NCI-H1694 treated with DMSO at 0.1 percent for 48 hours (cell line): ENCODE measurements around the gene MRPL38.
"Not testable (repeated sequence)": the region's sequence is repeated elsewhere in the genome, so short reads cannot be mapped to it uniquely, and the experiment has no call there.

Source experiments
- DNase-seq: peaks from one replicate; lab custom pipeline; 2025; lab: John Stamatoyannopoulos, UW

MRPL38 gene

DNA sequence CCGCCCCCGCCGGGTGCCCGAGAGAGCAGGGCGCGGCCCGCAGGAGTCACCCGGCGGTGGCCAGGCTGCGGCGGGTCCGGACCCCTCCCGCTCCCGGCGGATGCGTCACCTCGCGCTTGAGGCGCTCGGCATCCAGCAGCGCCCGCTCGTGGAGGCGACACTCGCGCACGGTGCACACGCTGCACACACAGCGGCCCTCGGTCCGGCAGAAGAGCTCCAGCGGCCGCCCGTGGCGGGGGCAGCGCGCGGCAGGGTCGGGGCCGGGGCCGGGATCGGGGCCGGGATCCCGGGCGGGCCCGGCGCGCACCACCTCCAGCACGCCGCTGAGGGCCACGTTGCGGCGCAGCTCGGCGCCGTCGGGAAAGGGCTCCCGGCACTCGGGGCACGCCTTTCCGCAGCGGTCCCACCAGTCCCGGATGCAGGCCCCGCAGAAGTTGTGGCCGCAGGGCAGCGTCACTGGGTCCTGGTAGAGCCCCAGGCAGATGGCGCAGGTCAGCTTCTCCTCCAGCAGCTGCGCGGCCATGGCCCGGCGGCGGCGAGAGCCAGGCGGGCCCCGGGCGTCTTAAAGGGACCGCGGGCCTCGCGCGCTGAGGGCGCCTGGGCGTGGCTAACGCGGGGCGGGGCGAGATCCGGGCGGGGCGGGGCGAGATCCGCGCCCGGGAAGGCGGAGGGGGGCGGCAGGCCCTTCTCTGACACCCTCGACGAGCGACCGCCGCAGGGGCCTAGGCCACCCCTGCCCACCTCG is 8.1 kb downstream of the MRPL38 start, which contains the start of gene TRIM65:
TSS of gene TRIM65 (minus strand) at position 537 of the 745 bp plus-strand sequence. CDS start at position 523, 14 bp downstream.
- peak; percentile 39 for DNase-seq

- no peak for DNase-seq
Measured at GRCh38 chr17:75895370-75896155, 9.1 kb downstream of the MRPL38 start.

DNA sequence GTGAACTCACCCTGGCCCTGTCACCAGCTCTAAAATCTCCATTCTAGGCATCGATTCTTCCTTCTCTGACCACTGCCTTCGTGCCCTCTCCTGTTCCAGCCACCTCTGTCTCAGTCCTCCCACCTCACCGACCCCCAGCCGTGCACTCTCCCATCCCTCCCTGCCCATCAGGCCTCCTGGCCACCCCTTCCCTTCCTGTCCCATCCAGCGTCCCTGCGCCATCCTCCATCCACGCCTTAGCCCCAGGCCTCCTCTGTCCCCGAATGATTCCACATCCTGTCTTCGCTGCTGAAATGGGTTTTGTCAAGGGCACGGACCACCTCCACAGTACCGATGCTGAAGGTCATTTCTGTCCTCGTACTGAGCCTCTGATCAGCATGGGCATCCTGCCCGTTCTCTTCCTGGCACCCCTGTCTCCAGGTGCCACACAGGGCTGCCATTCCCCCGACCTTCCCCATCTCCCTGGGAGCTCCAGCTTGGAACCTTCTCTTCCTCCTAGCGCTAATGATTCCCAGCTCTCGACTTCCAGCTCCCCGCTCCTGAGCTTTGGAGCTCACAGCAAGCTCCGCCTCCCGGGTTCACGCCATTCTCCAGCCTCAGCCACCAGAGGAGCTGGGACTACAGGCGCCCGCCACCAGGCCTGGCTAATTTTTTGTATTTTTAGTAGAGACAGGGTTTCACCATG is 10.5 kb downstream of the MRPL38 start:
- DNase-seq: no peak

DNA sequence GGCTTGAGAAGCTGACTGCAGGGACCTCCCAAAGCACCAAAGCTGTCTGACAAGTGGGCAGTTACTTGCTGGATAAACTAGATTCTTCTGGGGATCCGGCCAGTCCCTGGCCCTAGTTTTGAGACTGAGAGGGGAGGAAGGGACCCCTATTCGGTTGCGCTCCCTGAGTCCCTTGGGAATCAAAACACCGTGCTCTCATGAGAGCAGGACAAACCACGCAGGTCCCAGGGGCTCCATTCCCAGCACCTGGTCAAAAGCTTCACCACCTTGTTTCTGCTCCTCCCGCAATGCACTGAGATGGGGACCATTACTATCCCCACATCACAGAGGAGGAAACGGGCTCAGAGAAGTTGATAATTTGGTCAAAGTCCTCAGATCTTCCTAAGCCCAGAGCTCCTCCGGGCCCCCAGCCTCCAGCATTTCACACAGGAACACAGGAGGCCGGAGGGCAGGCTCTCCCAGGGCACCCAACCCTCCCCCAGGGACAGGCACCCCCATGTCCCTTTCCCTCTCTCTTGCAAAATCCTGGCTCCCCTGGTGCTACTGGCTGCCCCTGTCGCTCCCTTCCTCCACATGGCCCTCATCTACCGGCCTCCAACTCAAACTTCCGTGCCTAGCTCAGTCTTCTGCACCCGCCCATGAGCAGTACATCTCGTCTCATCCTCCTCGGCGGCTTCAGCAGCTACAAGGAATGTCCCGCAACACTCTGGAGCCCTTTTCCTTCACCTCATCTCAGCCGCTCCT is 11.2 kb downstream of the MRPL38 start:
- DNase-seq: no peak

DNA sequence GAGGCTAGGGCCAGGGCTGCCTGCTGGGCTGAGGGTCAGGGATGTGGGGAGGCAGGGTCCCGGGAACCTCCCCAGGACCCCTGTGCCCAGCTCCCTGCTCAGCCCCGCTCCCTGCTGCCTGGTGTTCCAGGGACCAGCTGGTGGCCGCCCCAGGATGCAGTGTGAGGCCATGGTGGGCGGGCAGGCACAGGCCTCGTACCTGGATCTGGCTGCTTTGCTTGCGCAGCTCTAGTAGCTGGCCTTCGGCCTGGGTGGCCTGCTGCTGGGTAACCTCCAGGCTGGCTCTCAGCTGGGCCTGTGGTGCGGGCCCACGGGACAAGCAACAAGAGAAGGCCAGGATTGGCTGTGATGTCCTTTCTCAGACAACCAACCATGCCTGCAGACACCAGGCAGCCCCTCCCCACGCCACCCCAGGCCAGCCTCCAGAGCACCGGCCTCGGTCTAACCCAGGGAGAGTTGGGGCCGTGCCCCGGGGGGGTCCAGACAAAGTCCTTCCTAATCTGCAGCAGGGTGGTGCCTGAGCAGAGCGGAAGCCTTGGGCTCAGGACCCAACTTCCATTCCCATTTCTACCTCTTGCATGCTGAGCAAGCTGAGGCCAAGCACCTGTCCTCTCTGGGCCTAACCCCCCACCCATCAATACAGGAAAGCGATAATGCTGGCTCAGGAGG is 12.0 kb downstream of the MRPL38 start:
- DNase-seq: no peak

DNA sequence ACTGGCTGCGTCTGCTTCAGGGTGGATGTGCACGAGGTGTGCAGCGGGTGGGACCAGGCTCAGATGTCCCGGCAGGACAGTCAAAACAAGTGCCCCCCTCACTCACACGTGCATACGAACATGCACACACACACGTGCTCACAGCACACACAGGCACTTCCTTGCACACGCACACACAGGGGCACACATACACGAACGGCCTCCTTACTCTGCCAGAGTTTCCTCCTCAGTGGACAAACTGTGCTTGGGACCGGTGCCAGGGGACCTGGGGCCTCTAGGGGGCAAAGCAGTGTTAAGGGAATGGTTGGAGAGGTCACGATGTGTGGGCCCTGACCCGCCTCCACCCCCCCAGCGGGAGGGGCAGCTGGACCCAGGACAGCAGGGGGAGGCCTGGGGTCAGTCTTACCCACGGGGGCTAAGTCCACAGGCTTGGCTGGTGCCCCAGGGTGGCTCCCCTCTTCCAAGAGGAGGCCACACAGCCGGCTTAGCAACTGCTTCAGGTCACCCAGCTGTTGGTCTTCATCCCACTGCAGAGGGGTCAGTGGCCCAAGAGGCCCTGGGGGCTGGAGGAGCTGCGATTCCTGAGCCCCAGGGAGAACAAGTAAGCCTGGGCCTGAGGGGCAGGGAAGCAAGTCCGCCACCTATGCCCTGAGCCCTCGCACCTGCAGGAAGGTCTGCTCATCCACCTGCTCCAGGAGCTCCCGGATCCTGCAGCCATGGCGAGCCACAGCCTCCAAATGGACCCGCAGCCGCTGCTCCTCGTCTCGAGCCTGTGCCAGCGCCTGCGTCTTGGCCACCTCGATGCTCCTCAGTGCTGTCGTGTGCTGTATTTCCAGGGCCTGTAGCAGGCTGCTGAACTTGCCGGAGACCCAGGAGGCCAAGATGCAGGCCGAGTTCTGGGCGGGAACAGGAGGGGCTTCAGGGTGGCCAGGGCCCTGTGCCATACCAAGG is 12.8 kb downstream of the MRPL38 start:
- no peak for DNase-seq

DNA sequence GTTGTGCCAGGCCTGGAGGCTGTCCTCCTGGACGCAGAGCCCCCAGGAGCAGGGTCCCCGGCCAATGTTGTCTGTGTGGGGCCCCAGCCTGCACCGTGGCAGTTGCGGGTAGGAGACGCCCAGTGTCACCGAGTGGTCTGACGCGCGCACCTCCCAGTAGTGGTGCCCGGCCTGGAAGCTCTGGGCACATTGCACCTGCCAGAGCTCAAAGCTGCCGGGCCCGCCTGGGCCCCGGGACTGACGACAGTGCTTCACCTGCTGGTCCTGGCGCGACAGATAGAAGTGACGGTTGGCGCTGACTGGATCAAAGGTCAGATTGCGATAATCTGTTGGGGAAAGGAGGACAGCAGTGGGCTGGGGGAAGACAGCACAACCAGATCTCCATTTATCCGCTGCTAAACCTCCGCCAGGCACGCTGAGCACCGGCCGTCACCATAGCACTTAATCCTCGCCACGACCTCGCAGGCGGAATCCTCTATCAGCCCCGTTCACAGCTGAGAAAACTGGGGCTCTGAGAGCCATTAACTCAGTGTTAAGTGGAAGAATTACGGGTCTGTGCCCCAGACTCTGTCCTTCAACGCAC is 13.6 kb downstream of the MRPL38 start:
- DNase-seq: no peak

- DNase-seq: no peak
Measured at GRCh38 chr17:75889454-75889853, 15.2 kb downstream of the MRPL38 start.

DNA sequence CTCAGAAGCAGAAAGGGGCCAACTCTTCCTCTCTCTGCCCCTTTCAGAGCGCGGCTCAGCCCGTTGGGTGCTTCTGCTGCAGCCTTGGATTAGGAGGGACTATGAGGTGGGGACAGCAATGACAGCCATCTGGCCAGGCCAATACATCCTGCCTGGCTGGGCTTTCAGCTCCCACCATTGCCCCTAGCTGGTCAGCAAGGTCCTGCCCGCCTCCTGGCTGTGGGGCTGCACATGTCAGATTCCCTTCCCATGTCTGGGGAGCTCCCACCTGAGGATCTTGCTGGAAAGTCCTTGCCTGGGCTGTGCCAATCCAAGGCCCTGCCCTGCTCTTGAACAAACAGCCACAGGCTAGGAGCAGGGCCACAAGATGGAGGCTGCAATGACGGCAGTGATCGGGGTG is 16.2 kb downstream of the MRPL38 start:
- DNase-seq: no peak

- not testable (repeated sequence) for DNase-seq
Measured at GRCh38 chr17:75885860-75886259, 18.8 kb downstream of the MRPL38 start.

DNA sequence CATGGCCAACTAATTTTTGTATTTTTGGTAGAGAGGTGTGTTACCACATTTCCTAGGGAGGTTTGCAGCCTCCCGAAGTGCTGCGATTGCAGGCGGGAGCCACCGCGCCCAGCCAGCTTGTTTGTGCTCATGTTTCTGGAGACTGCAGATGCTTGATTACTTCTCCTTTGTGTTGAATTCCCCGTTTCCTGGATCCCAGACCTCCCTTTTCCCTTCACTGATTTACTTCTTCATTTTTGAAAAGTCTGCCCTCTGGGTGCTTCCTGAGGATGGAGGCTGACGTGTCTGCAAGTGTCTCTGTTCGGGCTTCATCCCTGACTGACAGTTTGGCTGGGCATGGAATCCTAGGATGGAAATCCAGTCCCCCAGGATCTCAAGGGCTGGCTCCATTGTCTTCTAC is 19.3 kb downstream of the MRPL38 start:
- DNase-seq: no peak

- no peak for DNase-seq
Measured at GRCh38 chr17:75881678-75882454, 22.8 kb downstream of the MRPL38 start.

DNA sequence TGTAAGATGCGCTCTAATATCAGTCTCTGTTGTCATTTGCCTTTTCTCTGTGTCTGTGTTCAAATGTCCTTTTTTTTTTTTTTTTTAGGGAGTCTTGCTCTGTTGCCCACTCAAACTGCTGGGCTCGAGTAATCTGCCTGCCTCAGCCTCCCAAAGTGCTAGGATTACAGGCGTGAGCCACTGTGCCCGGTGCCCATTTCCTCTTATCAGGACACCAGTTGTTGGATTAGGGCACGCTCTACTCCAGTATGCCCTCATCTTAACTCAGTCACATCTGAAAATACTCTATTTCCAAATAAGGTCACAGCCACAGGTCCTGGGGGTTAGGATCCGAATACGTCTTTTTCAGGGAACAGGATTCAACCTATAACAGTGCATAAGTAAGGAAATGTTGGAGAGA is 24.4 kb downstream of the MRPL38 start:
- DNase-seq: no peak

DNA sequence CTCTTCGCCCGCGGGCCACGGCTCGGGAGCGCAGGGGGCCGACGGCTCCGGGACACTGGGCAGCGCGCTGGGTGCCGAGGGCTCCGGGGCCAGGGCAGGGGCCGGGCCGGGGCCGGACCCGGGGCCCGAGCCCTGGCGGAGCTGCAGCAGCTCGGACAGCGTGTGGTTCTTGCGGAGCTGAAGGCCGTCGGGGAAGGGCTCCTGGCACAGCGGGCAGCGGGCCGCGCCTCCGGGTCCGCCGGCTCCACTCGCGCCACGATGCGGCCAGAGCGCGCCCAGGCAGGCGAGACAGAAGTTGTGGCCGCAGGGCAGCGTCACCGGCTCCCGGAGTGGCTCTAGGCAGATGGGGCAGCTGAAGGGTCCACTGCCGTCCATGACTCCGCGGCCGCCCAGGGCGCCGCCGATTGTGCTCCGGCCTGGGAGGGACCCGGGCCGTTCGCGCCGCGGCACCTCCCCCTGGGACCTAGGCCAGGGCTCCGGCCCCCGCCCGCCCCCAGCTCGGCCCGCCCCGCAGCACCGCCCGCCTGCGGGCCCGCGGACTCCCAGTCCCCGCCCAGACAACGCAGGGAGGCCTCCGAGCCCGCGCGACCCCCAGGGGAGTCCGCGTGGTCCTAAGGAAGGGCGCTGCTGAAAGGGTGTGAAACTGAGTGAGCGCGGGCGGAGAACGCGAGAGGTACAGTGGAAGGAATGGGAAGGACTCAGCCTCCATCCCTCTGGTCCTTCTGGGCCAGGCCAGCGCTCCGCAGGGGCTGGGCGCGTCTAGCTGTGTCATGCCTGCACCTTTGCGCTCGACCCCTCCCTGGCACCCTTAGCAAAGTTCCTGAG is 26.3 kb downstream of the MRPL38 start, which contains the start of gene TRIM47:
TSS of gene TRIM47 (minus strand) at position 408 of the 825 bp plus-strand sequence. CDS start at position 375, 33 bp downstream.
- no peak for DNase-seq

- DNase-seq: peak; percentile 21
Measured at GRCh38 chr17:75877752-75878173, 26.9 kb downstream of the MRPL38 start.

DNA sequence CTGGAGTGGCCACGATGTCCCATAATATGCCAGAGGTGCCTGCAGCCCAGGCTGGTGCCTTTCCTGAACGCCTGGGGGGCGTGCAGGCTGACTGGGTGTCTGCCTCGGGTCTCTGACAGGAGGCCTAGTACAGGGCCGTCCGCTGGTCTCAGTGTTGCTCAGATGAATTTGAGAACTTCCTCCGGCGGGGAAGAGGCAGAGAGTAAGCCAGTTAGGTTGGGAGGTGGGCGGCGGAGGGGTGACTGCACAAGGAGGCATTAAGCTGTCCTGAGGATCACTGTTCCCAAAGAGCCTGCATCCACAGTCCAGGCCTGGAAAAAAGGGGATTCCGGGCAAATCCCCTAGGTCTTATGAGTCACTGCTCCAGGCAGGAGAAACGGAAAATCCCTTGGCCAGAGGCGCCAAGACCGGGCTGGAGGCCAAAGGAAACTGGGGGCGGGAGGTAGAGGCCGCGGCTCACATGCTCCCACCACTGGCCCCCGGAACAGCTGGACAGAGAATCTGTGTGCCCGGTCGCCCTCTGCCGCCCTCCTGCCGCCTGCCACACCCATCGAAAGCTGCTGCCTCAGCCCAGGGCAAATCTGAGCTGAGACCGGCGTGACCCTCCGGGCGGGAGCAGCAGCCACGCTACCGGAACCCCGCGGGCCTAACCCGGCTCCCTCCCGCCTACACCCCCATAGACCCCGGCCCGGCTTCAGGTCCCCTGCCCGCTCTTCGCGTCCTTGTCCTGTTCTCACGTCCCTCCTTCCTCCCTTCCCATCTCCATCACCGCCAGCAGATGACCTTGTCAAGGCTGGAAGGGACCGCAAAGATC is 27.5 kb downstream of the MRPL38 start:
- no peak for DNase-seq
